CD14-positive monocyte (primary cell): ENCODE data around the gene SMAD9. TPM values are rescaled to one million over a fixed set of nuclear protein-coding genes. Genes with fewer than 3 reads are reported as not detected.

Source experiments
- DNase-seq, 3 donors: peaks; one replicate each; pipeline ENCODE4 v3.0.0-alpha.2; 2011 to 2022
- H2AFZ ChIP-seq: 2 replicates; pipeline ENCODE4 v1.6.0; 2012; ENCODE audit warnings: mild to moderate bottlenecking, low read depth, low read length, inconsistent platforms; ENCODE audit not compliant: insufficient read depth, poor library complexity, severe bottlenecking
- H3K27ac ChIP-seq, 2 donors: 1 replicate in 1 of 2; 2 replicates in 1 of 2; pipeline ENCODE4 v1.5.1; 2012 to 2013; ENCODE audit warnings: low read length in 2 of 2, control low read depth in 1 of 2, inconsistent platforms in 1 of 2, low read depth in 1 of 2, mild to moderate bottlenecking in 1 of 2
- H3K27me3 ChIP-seq, 2 donors: one replicate each; pipeline versions ENCODE4 v1.6.0 to v1.6.1; 2011 to 2013; ENCODE audit warnings: low read length in 2 of 2; ENCODE audit not compliant: control insufficient read depth in 2 of 2, insufficient read depth in 2 of 2
- H3K36me3 ChIP-seq, 2 donors: replicated peaks in 1 of 2; 1 replicate in 1 of 2; 2 replicates in 1 of 2; pipeline versions ENCODE4 v1.5.1 to v1.6.1; 2012 to 2013; ENCODE audit warnings: low read length in 2 of 2, control low read depth in 1 of 2, inconsistent platforms in 1 of 2, mild to moderate bottlenecking in 1 of 2; ENCODE audit not compliant: insufficient read depth in 2 of 2, control insufficient read depth in 1 of 2
- H3K4me1 ChIP-seq, 2 donors: 1 replicate in 1 of 2; 2 replicates in 1 of 2; pipeline versions ENCODE4 v1.5.1 to v1.6.1; 2012 to 2013; ENCODE audit warnings: low read length in 2 of 2, control low read depth in 1 of 2, inconsistent platforms in 1 of 2, mild to moderate bottlenecking in 1 of 2, moderate library complexity in 1 of 2; ENCODE audit not compliant: insufficient read depth in 2 of 2, control insufficient read depth in 1 of 2
- H3K4me2 ChIP-seq: replicated peaks from 2 replicates; pipeline ENCODE3; 2012; ENCODE audit warnings: low read length, moderate library complexity, mild to moderate bottlenecking; ENCODE audit not compliant: poor library complexity, severe bottlenecking; ENCODE audit errors: extremely low read depth
- H3K4me3 ChIP-seq, 3 experiments: fragments of 200-600 bp in 1 of 3; sonication (generic) in 1 of 3; replicated peaks in 1 of 3; 1 replicate in 2 of 3; 2 replicates in 1 of 3; pipeline ENCODE4 v1.5.1; 2011 to 2013; ENCODE audit warnings: low read length in 3 of 3, mild to moderate bottlenecking in 3 of 3, control low read depth in 2 of 3, low read depth in 2 of 3, inconsistent platforms in 1 of 3, moderate library complexity in 1 of 3
- H3K79me2 ChIP-seq: 2 replicates; pipeline ENCODE4 v1.6.0; 2012; ENCODE audit warnings: mild to moderate bottlenecking, control low read depth, inconsistent platforms, low read length, moderate library complexity; ENCODE audit not compliant: insufficient read depth
- H3K9ac ChIP-seq: 2 replicates; pipeline ENCODE4 v1.6.0; 2017; ENCODE audit warnings: low read length, mild to moderate bottlenecking; ENCODE audit not compliant: insufficient read depth, poor library complexity, severe bottlenecking
- H3K9me3 ChIP-seq, 2 donors: replicated peaks in 1 of 2; 1 replicate in 1 of 2; 2 replicates in 1 of 2; pipeline versions ENCODE4 v1.5.1 to v1.6.1; 2012 to 2013; ENCODE audit warnings: low read length in 2 of 2, control low read depth in 1 of 2; ENCODE audit not compliant: control insufficient read depth in 1 of 2, insufficient read depth in 1 of 2
- H4K20me1 ChIP-seq: 2 replicates; pipeline ENCODE4 v1.6.0; 2012; ENCODE audit warnings: mild to moderate bottlenecking, low read length, control low read depth, moderate library complexity; ENCODE audit not compliant: insufficient read depth
- H3K27ac Mint-ChIP-seq, 7 donors: one replicate each; pipeline ENCODE4 v1.8.0; 2020; ENCODE audit warnings: mild to moderate bottlenecking in 7 of 7, mixed read lengths in 7 of 7, moderate library complexity in 6 of 7, inconsistent platforms in 2 of 7
- H3K27me3 Mint-ChIP-seq, 3 donors: one replicate each; pipeline ENCODE4 v1.8.0; 2021 to 2022; ENCODE audit warnings: low read depth in 3 of 3, mild to moderate bottlenecking in 3 of 3, mixed read lengths in 3 of 3, moderate library complexity in 3 of 3, inconsistent platforms in 1 of 3
- H3K36me3 Mint-ChIP-seq, 2 donors: one replicate each; pipeline ENCODE4 v1.8.0; 2020; ENCODE audit warnings: mixed read lengths in 2 of 2, inconsistent platforms in 1 of 2, mild to moderate bottlenecking in 1 of 2
- H3K4me1 Mint-ChIP-seq: one replicate; pipeline ENCODE4 v1.8.0; 2020; ENCODE audit warnings: mild to moderate bottlenecking, mixed read lengths
- H3K4me3 Mint-ChIP-seq, 2 donors: one replicate each; pipeline ENCODE4 v1.8.0; 2020; ENCODE audit warnings: mild to moderate bottlenecking in 2 of 2, mixed read lengths in 2 of 2, moderate library complexity in 1 of 2
- H3K9me3 Mint-ChIP-seq, 7 donors: one replicate each; pipeline ENCODE4 v1.8.0; 2020 to 2022; ENCODE audit warnings: mixed read lengths in 7 of 7, mild to moderate bottlenecking in 6 of 7, moderate library complexity in 6 of 7, inconsistent platforms in 2 of 7
- CTCF ChIP-seq: fragments of 200-600 bp; IDR thresholded peaks from one replicate; pipeline ENCODE4 v1.8.0; 2022; ENCODE audit warnings: antibody characterized with exemption, mild to moderate bottlenecking
- WGBS: methylation state at CpG from one replicate; pipeline ENCODE4 v1.1.5; 2013; ENCODE audit warnings: missing lambda C conversion rate; ENCODE audit not compliant: insufficient coverage; 5-methylcytosine and 5-hydroxymethylcytosine counted together
- intact Hi-C, 2 donors: fragments of 100-400 bp; cut with micrococcal nuclease; formaldehyde crosslinking; loops; one replicate each; pipeline versions ENCODE4 v1.15.0 to v1.15.1; 2023
- polyA plus RNA-seq, 3 donors: library from polyadenylated mRNA; depleted of rRNA in 1 of 3; unstranded in 2 of 3; stranded (reverse) in 1 of 3; fragments of 300-500 nt in 2 of 3; fragments of >200 nt in 1 of 3; fragmentation: Illumina TruSeq in 2 of 3; gene quantifications; 1 replicate in 2 of 3; 2 replicates in 1 of 3; pipeline ENCODE4 v1.2.3, GENCODE V29; 2012 to 2021

The SMAD9 gene
- polyA plus RNA-seq, 3 donors = not detected

DNA sequence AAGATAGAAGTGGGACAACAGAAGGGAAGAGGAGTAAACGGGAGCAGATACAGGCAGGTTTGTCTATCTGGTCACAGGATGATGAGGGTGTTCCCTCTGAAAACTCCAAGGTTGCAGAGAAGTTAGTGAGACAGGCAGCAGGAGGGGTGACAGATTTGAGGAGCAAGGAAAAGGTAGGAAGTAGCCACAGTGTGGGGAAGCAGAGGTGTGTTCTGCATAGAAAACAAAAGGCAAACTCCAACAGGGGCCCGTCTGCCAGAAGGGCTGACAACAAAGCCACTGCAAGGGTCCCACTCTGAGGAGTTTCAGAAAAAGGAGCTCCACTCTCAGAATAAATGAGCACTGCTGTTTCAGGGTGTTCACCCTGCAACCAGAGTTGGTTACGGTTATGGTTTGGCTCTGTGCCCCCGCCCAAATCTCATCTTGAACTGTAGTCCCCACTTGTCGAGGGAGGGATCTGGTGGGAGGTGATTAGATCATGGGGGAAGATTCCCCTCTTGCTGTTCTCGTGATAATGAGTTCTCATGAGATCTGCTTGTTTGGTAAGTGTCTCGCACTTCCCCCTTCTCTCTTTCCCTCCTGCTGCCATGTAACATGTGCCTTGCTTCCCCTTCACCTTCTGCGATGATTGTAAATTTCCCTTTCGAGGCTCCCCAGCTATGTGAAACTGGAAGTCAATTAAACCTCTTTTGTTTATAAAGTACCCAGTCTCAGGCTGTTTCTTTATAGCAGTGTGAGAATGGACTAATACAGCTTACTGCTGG is 32.1 kb downstream of the SMAD9 start:
- Histone ChIP-seq H3K4me3 (no peak overlapping the region), H3K4me2 (no peak overlapping the region), H3K9me3 (peaks cover 9 to 10% of the 10 kb centered on the region in 2 donors), H2AFZ (no peak overlapping the region), H3K9ac (no peak overlapping the region), H3K27me3 (no peaks in the 10 kb centered on the region), H3K27ac (no peak overlapping the region), H3K4me1 (no peaks in the 10 kb centered on the region), H3K79me2 (no peaks in the 10 kb centered on the region), H4K20me1 (no peaks in the 10 kb centered on the region), H3K36me3 (no peaks in the 10 kb centered on the region)
- intact Hi-C loops = no loop called here
- Mint-ChIP-seq H3K9me3 (peaks cover 9 to 17% (median 15%) of the 10 kb centered on the region in 7 donors), H3K27ac (no peak overlapping the region), H3K36me3 (no peaks in the 10 kb centered on the region), H3K4me3 (no peak overlapping the region), H3K27me3 (peaks cover 0 to 5% (median 2%) of the 10 kb centered on the region in 3 donors), H3K4me1 (no peaks in the 10 kb centered on the region)
- 100% methylated on average over 2 of the region's 9 CpGs for WGBS
- no peak for TF ChIP-seq CTCF
- DNase-seq = no peak

DNA sequence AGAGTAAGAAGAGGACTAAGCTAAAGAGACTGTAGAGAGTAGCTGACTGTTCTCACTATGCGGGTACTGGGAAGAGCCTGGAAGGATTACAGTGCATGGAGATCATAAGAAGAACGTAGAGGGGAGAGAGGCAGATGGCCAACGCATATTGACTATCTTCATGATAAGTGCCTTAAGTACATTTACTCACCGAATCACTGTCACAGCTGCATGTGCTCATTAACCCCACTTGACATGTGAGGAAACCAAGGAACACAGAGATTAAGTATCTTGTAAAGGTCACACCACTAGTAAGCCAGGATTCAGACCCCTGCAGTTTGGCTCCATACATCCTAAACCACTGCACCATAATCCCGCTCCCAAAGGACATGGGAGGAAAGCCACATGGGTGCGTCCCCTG is 34.1 kb downstream of the SMAD9 start:
- H3K4me1 ChIP-seq = no peaks in the 10 kb centered on the region
- intact Hi-C loops = no loop called here
- no peak overlapping the region for H3K27ac Mint-ChIP-seq
- H3K27me3 Mint-ChIP-seq = peaks cover 0 to 5% (median 2%) of the 10 kb centered on the region in 3 donors
- peaks cover 9 to 17% (median 15%) of the 10 kb centered on the region in 7 donors for H3K9me3 Mint-ChIP-seq
- H3K36me3 ChIP-seq = no peaks in the 10 kb centered on the region
- no peaks in the 10 kb centered on the region for H3K79me2 ChIP-seq
- H2AFZ ChIP-seq = no peak overlapping the region
- H3K4me3 ChIP-seq = no peak overlapping the region
- H3K9me3 ChIP-seq = peaks cover 9 to 10% of the 10 kb centered on the region in 2 donors
- H3K27ac ChIP-seq = no peak overlapping the region
- no peaks in the 10 kb centered on the region for H3K4me1 Mint-ChIP-seq
- no peak for TF ChIP-seq CTCF
- 95% methylated on average over 3 of the region's 6 CpGs for WGBS
- H3K9ac ChIP-seq = no peak overlapping the region
- no peak overlapping the region for H3K4me3 Mint-ChIP-seq
- H3K4me2 ChIP-seq = no peak overlapping the region
- no peaks in the 10 kb centered on the region for H3K27me3 ChIP-seq
- H4K20me1 ChIP-seq = no peaks in the 10 kb centered on the region
- H3K36me3 Mint-ChIP-seq = no peaks in the 10 kb centered on the region
- no peak for DNase-seq
